ENCODE results near the gene APOBR. TPM values are rescaled to one million over a fixed set of nuclear protein-coding genes. Genes with fewer than 3 reads are reported as not detected.
A peak's percentile ranks its signal among the peaks of the same experiment; 100 is the strongest.

Gene APOBR
- total and polyA plus RNA-seq, 2 of the 13 experiments (the other 11 are each of a cell fraction or from before 2014, with no cell fraction given) = 0.03 TPM; not detected in 1

- no peak for TF ChIP-seq ZMAT5 (CRISPR knock-in tag; IDR thresholded peaks at IDR 0.05; ENCODE audit: borderline replicate concordance, low read depth)
- TF ChIP-seq, protein P1, sequence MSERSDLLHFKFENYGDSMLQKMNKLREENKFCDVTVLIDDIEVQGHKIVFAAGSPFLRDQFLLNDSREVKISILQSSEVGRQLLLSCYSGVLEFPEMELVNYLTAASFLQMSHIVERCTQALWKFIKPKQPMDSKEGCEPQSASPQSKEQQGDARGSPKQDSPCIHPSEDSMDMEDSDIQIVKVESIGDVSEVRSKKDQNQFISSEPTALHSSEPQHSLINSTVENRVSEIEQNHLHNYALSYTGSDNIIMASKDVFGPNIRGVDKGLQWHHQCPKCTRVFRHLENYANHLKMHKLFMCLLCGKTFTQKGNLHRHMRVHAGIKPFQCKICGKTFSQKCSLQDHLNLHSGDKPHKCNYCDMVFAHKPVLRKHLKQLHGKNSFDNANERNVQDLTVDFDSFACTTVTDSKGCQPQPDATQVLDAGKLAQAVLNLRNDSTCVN (CRISPR knock-in tag; IDR thresholded peaks at IDR 0.05; ENCODE audit: borderline replicate concordance) = peak; percentile 24; the same call in 1 of the 2 replicates
- TF ChIP-seq, protein P2, sequence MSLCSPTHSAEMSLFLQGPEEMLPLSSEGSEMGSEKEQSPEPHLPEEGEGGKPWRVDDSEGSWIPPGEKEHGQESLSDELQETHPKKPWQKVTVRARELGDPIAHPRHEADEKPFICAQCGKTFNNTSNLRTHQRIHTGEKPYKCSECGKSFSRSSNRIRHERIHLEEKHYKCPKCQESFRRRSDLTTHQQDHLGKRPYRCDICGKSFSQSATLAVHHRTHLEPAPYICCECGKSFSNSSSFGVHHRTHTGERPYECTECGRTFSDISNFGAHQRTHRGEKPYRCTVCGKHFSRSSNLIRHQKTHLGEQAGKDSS (CRISPR knock-in tag; IDR thresholded peaks at IDR 0.05; ENCODE audit: borderline replicate concordance, low read depth) = no peak
- no peak for TF ChIP-seq SIN3B (IDR thresholded peaks at IDR 0.05; ENCODE audit: low read length)
- TF ChIP-seq PCBP1 (IDR thresholded peaks at IDR 0.05; ENCODE audit: borderline replicate concordance, low read depth, low read length) = no peak
- TF ChIP-seq ZNF557 (CRISPR knock-in tag; IDR thresholded peaks at IDR 0.05) = no peak
- TF ChIP-seq GLI4 (CRISPR knock-in tag; IDR thresholded peaks at IDR 0.05; ENCODE audit: borderline replicate concordance) = 0 out of 2 replicates have a peak, but pooled peaks have one; percentile 43
- peak; percentile 21; the same call in 1 of the 2 replicates for TF ChIP-seq BCL6 (CRISPR knock-in tag; IDR thresholded peaks at IDR 0.05)
- no peak for TF ChIP-seq ZNF569 (CRISPR knock-in tag; IDR thresholded peaks at IDR 0.05; ENCODE audit: borderline replicate concordance)
- TF ChIP-seq, protein P3, sequence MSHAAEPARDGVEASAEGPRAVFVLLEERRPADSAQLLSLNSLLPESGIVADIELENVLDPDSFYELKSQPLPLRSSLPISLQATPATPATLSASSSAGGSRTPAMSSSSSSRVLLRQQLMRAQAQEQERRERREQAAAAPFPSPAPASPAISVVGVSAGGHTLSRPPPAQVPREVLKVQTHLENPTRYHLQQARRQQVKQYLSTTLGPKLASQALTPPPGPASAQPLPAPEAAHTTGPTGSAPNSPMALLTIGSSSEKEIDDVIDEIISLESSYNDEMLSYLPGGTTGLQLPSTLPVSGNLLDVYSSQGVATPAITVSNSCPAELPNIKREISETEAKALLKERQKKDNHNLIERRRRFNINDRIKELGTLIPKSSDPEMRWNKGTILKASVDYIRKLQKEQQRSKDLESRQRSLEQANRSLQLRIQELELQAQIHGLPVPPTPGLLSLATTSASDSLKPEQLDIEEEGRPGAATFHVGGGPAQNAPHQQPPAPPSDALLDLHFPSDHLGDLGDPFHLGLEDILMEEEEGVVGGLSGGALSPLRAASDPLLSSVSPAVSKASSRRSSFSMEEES (CRISPR knock-in tag; IDR thresholded peaks at IDR 0.05) = 0 out of 2 replicates have a peak, but pooled peaks have one; percentile 18
- TF ChIP-seq, protein P4, sequence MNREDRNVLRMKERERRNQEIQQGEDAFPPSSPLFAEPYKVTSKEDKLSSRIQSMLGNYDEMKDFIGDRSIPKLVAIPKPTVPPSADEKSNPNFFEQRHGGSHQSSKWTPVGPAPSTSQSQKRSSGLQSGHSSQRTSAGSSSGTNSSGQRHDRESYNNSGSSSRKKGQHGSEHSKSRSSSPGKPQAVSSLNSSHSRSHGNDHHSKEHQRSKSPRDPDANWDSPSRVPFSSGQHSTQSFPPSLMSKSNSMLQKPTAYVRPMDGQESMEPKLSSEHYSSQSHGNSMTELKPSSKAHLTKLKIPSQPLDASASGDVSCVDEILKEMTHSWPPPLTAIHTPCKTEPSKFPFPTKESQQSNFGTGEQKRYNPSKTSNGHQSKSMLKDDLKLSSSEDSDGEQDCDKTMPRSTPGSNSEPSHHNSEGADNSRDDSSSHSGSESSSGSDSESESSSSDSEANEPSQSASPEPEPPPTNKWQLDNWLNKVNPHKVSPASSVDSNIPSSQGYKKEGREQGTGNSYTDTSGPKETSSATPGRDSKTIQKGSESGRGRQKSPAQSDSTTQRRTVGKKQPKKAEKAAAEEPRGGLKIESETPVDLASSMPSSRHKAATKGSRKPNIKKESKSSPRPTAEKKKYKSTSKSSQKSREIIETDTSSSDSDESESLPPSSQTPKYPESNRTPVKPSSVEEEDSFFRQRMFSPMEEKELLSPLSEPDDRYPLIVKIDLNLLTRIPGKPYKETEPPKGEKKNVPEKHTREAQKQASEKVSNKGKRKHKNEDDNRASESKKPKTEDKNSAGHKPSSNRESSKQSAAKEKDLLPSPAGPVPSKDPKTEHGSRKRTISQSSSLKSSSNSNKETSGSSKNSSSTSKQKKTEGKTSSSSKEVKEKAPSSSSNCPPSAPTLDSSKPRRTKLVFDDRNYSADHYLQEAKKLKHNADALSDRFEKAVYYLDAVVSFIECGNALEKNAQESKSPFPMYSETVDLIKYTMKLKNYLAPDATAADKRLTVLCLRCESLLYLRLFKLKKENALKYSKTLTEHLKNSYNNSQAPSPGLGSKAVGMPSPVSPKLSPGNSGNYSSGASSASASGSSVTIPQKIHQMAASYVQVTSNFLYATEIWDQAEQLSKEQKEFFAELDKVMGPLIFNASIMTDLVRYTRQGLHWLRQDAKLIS (CRISPR knock-in tag; IDR thresholded peaks at IDR 0.05) = no peak
- TF ChIP-seq FUBP1 (CRISPR knock-in tag; IDR thresholded peaks at IDR 0.05; ENCODE audit: borderline replicate concordance) = no peak
- TF ChIP-seq SRSF1 (optimal IDR thresholded peaks at IDR 0.05; ENCODE audit: low read depth, low read length) = no peak
- TF ChIP-seq ZNF530 (CRISPR knock-in tag; IDR thresholded peaks at IDR 0.05; ENCODE audit: low read depth) = no peak
- TF ChIP-seq ARNTL (CRISPR knock-in tag; IDR thresholded peaks at IDR 0.05) = no peak
Observed at GRCh38 chr16:28531777-28532744, 37.6 kb downstream of the APOBR start (continued).

Measured in HepG2 (cell line).